NCI-H1105 (cell line): ENCODE results near the gene TEDC2.
"Not testable (repeated sequence)": the region's sequence is repeated elsewhere in the genome, so short reads cannot be mapped to it uniquely, and the experiment has no call there.

Experiments
- DNase-seq: peaks from one replicate; lab custom pipeline; 2025; lab: John Stamatoyannopoulos, UW

TEDC2 gene

GRCh38 chr16:2437032-2437790, 22.7 kb upstream of the TEDC2 start:
- DNase-seq: no peak

DNA sequence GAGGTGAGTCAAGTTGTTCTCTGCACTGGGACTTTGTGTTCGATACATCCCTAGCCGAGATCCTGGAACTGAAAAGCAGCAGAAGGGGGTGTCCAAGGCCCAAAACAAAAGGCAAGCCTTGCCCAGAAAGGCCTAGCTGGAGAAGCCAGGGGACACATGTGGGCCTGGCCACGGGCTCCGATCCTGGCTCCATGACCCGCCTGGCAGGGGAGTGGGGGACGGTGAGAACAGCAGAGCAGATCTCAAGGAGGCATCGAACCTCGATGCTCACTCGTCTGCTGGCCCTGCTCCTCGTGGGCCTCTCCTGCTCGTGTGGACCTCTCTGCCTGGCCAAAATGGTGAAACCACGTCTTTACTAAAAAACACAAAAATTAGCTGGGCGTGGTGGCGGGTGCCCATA, 21.8 kb upstream of the TEDC2 start:
- no peak for DNase-seq

DNA sequence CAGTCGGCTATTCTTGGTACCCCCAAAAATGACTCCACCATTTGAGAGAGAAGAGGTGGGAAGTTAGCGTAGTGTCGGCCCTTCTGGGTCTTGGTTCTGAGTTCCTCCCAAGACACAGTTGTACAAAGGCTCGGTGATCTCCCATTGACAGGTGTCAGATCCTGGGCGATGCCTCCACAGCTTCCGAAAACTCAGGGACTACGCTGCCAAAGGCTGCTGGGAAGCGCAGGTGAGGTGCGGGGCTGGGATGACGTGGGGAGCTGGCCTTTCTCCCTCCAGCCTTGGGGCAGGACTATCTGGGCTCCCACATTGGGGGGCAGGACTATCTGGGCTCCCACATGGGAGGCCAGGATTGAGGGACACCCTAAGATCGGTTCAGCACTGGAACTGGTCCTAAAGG, 20.3 kb upstream of the TEDC2 start:
- DNase-seq: no peak

GRCh38 chr16:2441143-2441804, 18.6 kb upstream of the TEDC2 start:
- not testable (repeated sequence) for DNase-seq

DNA sequence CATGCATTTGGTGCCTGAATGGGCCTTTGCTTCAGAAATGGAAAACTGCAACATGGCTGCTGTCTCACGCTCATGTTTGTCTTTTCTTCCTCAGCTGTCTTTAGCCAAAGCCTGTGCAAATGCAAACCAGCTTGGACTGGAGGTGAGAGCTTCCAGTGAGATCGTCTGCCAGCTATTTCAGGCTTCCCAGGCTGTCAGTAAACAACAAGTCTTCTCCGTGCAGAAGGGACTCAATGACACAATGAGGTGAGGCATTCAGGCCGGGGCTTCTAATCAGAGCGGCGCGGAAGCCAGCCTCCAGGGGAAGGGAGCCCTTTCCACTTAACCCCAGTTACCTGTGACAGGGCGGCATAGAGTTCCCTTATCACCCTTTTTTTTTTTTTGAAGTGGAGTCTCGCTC, 16.4 kb upstream of the TEDC2 start:
- no peak for DNase-seq

- DNase-seq: no peak
Observed at GRCh38 chr16:2447920-2448583, 11.9 kb upstream of the TEDC2 start.

DNA sequence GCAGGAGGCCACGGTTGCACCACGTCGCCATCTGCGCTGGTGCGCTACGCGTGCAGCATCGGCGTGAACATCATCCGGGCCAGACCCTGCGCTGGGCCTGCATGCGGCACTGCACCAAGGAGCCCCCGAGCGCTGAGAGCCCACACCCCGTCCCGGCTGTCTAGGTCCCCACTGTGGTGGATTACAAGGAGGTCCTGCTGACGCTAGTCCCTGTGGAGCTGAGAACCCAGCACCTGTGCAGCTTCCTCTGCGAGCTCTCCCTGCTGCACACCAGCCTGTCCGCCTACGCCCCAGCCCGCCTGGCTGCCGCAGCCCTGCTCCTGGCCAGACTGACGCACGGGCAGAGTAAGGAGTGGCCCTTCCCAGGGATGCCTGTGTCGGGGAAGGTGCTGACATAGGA, 10.8 kb upstream of the TEDC2 start:
- DNase-seq: no peak

DNA sequence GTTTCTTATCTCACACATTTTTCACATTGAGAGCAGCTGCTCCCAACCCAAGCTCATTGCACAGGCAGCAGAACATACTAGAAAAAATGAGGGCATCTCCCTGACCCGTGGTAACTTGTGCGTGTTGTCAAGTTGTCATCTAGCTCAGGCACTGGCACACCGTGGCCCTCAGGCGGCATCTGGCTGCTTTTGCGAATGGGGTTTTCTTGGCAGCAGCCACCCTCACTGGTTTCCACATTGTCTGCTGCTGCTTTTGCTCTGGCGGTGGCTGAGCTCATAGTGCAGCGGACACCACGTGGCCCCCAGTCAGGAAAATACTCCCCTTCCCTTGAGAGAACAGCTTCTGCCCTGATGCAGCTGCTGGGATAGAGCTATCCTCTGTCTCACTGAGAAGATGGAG, 9.4 kb upstream of the TEDC2 start:
- no peak for DNase-seq

- no peak for DNase-seq
Observed at GRCh38 chr16:2450975-2451381, 8.9 kb upstream of the TEDC2 start.

DNA sequence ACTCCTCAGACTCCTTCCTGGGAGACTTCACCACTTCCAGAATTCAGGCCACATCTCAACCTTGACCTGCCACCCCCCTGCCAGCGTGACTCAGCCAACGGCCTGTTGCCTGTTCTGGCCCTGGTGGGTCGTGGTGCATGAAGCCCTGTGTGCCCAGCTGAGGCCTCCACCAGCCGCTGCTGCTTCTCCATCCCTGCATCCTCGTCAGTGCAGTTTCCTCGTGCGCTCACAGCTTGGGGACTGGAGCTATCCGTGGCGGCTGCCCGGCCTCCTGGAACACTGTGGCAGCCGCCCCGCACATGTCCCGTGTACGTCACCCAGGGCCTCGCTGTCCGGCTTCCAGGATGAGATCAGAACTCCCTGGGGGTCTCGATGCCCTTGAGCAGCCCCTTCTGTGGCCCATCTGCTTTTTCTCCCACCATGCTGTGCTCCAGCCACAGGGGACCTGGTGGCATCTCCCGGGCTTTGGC, 8.0 kb upstream of the TEDC2 start:
- DNase-seq: no peak

- no peak for DNase-seq
Observed at GRCh38 chr16:2452650-2453049, 7.3 kb upstream of the TEDC2 start.

DNA sequence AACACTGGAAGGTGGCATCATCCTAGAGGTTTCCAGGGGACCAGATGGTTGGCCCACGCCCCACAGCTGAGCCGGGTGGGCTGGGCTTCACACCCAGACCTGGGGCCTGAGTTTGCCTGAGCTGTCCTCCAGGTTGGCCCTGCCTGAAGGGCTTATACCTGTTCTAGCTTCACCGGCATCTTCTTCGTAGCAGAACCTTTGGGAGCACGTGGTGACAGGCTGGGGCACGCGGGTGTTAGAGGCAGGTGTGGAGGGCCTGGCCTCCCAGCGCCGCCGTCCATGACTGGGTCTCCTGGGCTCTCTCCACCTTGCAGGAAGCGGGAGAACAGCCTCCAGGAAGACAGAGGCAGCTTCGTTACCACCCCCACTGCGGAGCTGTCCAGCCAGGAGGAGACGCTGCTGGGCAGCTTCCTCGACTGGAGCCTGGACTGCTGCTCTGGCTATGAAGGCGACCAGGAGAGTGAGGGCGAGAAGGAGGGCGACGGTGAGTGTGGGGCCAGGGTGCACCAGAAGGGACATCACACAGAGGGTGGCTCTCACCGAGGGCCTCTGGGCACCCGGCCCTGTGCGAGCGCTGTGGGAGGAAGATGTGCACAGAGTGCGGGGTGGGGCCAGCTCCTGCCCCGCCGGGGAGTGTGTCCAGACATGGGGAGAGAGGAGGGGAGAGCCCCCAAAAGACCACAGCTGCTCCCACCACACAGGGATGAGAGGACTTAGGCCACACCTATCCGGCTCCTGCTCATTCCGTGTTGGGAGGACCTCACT, 4.6 kb upstream of the TEDC2 start:
- DNase-seq: no peak

GRCh38 chr16:2456551-2457153, 3.3 kb upstream of the TEDC2 start:
- DNase-seq: no peak

GRCh38 chr16:2457267-2457666, 2.6 kb upstream of the TEDC2 start:
- no peak for DNase-seq

GRCh38 chr16:2457946-2458345, 2.0 kb upstream of the TEDC2 start:
- no peak for DNase-seq

- no peak for DNase-seq
Observed at GRCh38 chr16:2458887-2459646, 842 bp upstream of the TEDC2 start.

DNA sequence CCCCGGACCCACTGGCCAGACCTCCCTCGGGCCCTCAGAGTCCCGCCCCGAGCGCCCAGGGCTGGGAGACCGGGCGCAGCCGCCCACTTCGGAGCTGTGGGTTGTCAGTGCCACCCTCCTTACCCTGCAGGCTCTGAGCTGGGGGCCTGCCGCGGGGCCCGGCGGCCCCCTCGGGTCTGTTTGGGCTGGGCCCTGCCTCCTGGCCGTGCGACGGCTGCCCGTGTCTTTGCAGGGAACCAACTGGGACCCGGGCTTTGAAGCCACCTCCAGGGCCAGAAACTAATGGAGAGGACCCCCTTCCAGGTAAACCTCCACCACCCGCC, 443 bp downstream of the TEDC2 start:
- no peak for DNase-seq

DNA sequence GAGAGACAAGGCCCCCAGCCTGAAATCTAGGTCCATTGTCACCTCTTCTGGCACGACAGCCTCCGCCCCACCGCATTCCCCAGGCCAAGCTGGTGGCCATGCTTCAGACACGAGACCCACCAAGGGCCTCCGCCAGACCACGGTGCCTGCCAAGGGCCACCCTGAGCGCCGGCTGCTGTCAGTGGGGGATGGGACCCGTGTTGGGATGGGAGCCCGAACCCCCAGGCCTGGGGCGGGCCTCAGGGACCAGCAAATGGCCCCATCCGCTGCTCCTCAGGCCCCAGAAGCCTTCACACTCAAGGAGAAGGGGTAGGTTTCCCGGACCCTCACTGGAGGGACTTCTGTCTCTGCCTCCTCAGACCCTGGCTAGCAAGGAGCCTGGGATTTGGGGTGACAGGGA, 1.0 kb downstream of the TEDC2 start:
- DNase-seq: no peak

GRCh38 chr16:2462031-2462866, 2.3 kb downstream of the TEDC2 start:
- DNase-seq: no peak

DNA sequence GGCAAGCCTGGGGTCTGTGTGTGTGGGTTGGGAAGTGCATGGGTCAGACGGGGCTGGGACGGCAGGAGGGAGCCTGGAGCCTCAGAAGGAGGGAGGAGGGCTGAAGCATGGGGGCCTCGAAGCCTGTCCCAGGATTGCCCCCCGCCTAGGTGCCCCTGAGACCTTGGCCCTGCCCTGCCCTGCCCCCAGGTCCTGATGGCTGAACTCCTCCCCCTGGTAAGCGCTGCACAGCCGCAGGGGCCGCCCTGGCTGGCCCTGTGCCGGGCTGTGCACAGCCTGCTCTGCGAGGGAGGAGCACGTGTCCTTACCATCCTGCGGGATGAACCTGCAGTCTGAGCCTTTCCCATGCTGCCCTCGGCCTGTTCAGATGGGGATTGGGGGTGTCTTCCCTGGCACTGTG, 4.4 kb downstream of the TEDC2 start:
- no peak for DNase-seq
